22Rv1 (cell line): ENCODE data around the gene SCTR.
"Not testable (repeated sequence)": the region's sequence is repeated elsewhere in the genome, so short reads cannot be mapped to it uniquely, and the experiment has no call there.

ENCODE experiments used
- H3K27ac ChIP-seq: fragments of 450-650 bp; 2 replicates; pipeline ENCODE4 v1.5.1; 2017
- ZFX ChIP-seq: fragments of 450-650 bp; IDR thresholded peaks from 2 replicates; pipeline ENCODE4 v1.6.1; 2017; ENCODE audit warnings: antibody characterized with exemption, borderline replicate concordance
- TF ChIP-seq, protein P1 (sequence below): fragments of 450-650 bp; IDR thresholded peaks from 2 replicates; pipeline ENCODE4 v1.5.1; 2017; ENCODE audit warnings: mild to moderate bottlenecking

Gene SCTR

DNA sequence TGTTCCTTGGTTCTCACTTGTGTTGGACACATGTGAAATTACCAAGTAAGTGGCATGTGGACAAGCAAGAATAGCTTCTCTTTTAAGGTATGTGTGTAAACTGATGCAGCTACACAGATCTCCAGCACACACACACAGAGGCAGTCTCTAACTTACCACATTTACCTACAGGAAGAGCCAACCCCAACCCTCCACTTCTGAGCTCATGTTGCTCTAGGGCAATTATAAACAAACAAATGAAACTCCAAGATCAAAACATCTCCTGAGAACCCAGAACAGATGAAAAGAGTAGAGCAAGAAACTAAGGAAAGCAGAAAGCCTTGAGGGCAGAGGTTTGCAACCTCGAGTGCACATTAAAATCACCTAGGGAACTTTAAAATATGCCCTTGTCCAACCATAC is 108.7 kb downstream of the SCTR start:
- no peak overlapping the region for H3K27ac ChIP-seq
- no peak for TF ChIP-seq ZFX
- TF ChIP-seq, protein P1, sequence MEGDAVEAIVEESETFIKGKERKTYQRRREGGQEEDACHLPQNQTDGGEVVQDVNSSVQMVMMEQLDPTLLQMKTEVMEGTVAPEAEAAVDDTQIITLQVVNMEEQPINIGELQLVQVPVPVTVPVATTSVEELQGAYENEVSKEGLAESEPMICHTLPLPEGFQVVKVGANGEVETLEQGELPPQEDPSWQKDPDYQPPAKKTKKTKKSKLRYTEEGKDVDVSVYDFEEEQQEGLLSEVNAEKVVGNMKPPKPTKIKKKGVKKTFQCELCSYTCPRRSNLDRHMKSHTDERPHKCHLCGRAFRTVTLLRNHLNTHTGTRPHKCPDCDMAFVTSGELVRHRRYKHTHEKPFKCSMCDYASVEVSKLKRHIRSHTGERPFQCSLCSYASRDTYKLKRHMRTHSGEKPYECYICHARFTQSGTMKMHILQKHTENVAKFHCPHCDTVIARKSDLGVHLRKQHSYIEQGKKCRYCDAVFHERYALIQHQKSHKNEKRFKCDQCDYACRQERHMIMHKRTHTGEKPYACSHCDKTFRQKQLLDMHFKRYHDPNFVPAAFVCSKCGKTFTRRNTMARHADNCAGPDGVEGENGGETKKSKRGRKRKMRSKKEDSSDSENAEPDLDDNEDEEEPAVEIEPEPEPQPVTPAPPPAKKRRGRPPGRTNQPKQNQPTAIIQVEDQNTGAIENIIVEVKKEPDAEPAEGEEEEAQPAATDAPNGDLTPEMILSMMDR: no peak

DNA sequence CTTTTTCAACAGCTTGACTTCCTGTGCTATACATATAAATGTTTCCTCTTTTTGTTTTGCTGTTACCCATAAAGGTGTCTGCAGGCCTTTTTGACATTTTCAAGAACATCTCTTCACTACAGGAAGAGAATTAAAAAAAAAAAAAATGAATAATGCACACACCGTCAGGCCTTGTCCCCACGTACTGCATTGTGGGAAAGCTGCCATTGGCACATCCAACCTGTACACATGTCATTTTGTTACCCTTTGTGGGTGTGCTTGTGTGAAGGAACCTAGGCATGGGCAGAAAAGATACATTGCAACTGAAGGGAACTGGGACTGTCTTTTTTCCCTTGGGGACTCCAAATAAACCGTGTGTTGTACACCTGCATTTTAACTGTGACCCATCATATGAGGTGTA is 109.4 kb downstream of the SCTR start:
- TF ChIP-seq, protein P1: no peak
- no peak for TF ChIP-seq ZFX
- H3K27ac ChIP-seq: no peak overlapping the region

DNA sequence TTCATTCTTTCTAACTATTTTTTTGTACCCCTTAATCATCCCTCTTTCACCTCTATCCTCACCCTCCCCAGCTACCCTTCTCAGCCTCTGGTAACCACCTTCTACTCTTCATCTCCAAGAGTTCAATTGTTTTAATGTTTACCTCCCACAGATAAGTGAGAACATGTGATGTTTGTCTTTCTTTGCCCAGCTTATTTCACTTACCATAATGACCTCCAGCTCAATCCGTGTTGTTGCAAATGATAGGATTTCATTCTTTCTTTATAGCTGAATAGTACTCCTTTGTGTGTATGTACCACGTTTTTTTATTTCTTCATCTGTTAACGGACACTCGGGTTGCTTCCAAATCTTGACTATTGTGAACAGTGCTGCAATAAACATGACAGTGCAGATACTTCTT is 114.8 kb downstream of the SCTR start:
- no peak overlapping the region for H3K27ac ChIP-seq
- TF ChIP-seq, protein P1: no peak
- no peak for TF ChIP-seq ZFX

DNA sequence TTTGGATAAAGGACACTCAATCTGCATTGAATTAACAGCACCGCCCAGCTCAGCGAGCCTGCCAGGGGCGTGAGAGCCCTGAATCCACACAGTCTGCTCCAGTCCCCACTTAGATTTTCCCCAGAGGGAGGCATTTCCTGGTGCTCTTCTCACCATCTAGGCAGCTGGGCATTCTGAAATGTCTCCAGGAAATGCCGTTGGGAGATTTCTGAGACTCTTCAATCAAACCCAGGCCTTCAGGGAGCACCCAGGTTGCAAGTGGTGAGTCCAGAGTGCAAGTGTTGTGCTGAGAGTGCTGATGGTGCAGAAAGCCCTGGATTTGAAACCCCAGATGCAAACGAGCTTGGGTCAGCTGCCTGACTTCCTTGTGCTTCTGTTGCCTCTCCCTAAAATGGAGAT is 116.1 kb downstream of the SCTR start:
- no peak for TF ChIP-seq ZFX
- TF ChIP-seq, protein P1: no peak
- no peak overlapping the region for H3K27ac ChIP-seq

DNA sequence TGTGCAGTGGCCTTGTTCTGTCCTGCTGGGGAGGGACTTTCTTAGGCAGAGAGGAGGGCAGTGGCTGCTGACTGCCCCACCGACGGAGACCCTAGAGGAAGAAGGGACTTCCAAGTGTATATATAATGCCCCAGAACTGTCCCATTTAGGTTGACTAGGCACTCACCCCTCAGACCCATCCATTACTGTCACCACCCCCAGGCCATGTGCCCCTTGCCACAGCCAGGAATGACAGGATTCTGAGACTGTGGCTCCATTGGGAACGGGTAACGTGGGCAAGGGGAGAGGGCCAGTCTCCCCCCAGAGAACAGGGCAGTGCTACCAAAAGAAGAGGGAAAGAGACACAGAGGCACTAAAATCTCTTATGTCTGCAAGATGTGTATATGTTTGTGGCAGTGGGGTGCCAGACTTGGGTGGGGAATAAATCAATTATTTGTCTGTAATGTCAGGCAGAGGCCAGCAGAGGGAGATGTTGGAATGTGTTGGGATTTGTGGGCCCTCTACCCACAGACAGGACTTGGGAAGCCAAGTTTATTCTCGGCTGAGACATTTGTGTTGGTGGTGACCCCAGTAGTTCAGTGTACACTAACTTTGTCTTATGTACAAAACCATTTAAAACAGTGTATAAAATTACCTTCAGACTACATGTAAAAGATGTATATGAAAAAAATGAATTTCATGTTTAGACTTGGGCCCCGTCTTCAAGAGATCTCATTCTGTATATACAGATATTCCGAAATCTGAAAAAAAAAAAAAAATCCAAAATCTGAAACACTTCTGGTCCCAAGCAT is 116.7 kb downstream of the SCTR start:
- no peak for TF ChIP-seq ZFX
- TF ChIP-seq, protein P1: peak; percentile 60
- no peak overlapping the region for H3K27ac ChIP-seq

DNA sequence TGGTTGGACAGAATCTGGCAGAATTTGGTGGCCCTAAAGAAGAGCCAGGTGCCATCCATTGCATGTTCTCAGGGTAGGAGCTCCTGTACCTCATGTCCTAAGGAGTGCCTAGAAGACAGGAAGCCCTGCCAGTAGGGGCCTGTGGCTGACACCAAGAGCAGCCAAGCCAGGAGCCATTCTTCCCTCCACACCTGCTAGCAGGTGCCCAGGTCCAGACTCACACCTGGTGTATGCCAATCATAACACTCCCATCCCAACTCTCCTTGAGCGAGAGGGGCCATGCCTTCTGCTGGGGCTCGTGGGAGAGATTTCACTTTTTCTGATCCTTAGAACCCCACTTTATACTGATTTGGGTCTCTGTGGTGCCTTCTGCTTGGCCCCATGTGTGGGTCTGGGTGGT is 119.1 kb downstream of the SCTR start:
- TF ChIP-seq, protein P1: no peak
- no peak for TF ChIP-seq ZFX

DNA sequence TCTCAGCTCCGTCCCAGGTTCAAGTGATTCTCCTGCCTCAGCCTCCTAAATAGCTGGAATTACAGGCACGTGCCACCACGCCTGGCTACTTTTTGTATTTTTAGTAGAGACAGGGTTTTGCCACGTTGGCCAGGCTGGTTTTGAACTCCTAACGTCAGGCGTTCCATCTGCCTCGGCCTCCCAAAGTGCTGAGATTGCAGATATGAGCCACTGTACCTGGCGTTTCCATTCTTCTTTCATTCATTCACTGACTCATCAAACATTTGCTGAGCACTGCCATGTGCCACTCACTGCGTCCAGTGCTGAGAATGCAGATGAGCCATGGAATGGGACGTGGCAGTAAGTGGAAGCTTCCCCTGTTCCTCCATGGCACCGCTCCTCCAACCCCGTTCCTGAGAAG is 120.7 kb downstream of the SCTR start:
- H3K27ac ChIP-seq: not testable (repeated sequence)

More for the DNA sequence above, 119.1 kb downstream of the SCTR start:
- H3K27ac ChIP-seq: no peak overlapping the region
